ENCODE data around the gene ARL6IP5.

DNA sequence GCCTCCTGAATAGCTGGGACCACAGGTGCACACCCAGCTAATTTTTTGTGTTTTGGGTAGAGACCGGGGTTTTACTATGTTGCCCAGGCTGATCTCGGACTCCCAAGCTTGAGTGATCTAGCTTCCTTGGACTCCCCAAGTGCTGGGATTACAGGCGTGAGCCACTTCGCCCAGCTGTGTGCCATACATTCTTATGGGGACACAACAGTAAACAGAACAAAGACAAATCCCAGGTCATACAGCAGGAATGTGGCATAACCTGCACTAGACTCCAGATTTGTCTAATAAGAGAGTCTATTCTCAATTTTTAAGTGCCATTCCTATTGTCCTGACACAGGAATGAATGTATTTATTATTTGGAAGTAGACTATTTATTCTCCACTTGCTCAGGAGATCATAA lies 17.6 kb downstream of the ARL6IP5 start:
- TF ChIP-seq CTCF (IDR thresholded peaks at IDR 0.05) (no peak), POLR2A (IDR thresholded peaks at IDR 0.05) (no peak)
